ENCODE measurements around the gene LIN28A.

Gene LIN28A

DNA sequence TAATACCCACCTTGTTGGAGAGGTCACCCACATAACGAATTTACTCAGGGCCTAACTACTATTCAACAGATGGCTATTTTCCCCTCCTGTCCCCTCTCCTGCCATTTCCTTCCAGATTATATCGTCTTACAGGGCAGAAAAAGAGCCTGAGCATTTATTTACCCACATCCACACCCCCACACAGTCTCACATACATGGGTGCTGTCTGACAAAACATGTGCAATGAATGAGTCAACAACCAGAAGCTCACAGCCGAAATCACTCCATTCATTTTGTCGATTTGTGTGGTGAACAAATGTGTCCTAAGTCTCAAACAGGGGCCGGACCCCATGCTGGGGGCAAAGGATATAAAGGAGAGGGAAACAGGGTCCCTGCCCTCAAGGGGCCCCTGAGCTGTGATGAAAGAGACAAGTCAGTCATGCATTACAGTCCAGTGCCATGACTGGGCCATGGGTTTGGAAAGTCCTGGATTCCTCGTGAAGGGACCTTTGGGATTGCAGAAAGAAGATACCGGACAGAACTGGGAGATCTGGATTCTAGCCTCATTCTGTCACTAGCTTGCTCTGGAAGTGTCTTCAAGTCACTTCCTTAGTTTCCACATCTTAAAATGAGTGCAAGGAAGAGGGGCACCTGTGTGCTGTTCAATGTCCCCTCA is 21.7 kb upstream of the LIN28A start:
- no peak for DNase-seq

DNA sequence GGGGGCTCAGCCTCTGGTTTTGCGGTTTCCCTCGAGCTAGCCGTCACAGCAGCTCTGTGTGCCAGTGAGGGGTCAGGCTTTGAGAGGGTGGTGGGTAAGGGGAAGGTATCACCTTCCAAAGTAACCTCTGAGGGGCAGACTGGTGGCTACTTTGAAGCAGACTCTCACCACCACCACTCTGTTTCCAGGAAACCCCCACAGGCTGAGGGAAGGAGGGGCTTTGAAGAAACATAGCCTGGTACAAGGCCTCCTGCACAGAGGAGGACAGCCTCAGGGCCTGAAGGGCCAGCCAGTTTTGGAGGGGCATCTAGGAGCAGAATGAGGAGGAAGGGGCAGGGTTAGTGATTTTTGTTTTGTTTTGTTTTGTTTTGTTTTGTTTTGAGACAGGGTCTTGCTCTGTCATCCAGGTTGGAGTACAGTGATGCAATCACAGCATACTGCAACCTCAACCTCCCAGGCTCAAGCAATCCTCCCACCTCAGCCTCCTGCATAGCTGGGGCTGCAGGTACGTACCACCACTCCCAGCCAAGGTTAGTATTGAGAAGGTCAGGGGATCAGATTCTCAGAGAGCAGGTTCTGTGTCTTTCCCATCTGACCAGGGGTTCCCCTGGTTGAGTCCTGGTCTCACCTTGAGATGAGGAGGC is 20.9 kb upstream of the LIN28A start:
- no peak for DNase-seq

DNA sequence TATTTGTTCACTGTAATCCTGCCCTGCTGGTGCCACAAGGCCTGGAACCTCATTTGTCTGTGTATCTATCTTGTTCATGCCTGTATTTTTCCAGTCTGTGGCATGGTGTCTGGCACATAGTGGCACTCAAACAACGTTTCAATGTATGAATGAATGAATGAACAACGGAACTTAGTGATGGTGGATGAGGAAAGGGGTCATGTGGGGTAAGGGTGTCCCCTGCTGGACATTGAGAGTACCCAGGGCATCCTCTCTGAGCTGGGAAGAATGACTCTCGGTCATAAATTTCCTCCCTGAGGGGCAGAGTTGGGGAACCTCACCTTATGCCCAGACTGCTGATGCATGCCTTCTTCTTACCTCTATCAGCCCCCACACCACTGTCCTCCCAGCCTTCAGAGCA is 19.2 kb upstream of the LIN28A start:
- no peak for DNase-seq

DNA sequence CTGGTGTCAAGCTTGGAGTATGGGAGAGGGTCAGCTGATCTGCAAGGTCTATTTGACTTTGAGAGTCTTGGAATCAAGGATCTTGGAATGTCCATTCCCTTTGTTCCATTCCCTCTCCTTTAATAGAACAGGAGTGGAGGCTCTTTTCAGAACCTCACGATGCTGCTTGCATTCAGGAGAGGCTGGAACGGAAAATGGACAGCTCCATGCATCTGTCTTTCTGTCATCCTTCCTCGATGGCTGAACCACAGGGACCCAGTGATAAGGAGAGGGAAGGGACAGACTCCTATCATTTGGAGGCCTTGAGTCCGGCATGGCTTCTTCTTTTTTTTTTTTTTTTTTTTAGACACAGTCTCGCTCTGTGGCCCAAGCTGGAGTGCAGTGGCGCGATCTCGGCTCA is 14.9 kb upstream of the LIN28A start:
- DNase-seq, result no peak

DNA sequence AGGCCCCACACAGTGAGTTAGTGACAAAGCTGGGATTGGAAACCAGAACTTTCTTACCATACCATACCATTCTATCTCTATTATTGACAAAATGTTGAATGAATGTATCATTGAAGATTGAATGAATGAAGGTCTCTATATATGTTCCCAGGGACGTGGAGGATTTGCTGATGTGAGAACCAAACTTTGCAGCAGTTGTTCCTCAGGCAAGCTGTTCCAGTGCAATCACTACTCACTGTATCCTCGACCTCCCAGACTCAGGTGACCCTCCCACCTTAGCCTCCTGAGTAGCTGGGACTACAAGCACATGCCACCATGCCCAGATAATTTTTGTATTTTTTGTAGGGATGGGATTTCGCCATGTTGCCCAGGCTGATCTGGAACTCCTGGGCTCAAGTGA is 11.6 kb upstream of the LIN28A start:
- no peak for DNase-seq

DNA sequence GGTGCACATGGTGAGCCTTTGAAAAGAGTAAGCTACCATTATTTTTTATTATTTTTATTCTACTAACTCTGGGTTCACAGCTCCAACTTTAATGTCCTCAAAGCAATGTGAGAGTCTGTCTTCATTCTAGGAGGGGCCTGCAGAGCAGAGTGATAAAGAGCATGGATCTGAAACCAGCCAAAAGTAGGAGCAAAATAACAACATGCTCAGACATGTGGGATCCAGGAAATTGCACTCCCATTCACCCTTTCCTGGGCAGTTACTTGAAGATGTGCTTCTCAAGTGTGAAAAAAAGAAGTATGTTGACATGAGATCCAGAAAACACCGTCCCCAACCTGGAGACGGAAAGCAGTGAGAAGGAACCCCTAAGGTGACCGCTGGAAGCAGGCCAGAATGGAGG is 8.7 kb upstream of the LIN28A start:
- DNase-seq, result no peak

DNA sequence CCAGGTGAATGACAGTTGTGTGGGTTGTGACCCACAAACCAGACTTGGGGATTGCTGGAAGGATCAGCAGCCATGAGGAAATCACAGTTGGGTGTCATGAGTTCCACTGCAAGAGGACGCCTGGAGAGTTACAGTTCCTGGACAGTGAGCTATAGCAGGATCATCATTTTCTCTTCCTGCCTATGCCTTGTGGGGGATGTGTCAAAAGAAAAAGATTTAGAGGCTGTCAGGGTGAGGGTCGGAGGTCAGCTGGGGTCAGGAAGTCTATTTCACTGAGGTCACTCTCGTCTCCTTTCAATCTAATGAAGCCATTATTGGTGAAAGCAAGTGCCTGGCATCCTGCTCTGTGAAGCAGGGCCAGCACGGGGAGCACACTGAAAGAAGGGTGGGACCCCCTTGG is 7.0 kb upstream of the LIN28A start:
- no peak for DNase-seq

DNA sequence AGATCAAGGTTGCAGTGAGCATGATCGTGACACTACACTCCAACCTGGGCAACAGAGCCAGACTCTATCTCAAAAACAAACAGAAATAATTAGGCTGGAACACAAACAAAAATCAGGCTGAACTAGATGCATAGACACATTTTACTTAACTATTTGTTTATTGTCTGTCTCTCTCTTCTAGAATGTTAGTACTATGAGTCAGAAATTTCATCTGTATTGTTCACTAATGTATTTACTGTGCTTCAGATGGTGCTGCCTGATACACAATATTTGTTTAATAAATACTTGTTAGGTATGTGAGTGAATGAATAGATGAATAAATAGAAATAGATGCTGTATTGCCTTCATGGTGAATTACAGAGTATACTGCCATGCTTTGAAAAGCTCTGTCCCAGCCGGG is 6.0 kb upstream of the LIN28A start:
- no peak for DNase-seq

DNA sequence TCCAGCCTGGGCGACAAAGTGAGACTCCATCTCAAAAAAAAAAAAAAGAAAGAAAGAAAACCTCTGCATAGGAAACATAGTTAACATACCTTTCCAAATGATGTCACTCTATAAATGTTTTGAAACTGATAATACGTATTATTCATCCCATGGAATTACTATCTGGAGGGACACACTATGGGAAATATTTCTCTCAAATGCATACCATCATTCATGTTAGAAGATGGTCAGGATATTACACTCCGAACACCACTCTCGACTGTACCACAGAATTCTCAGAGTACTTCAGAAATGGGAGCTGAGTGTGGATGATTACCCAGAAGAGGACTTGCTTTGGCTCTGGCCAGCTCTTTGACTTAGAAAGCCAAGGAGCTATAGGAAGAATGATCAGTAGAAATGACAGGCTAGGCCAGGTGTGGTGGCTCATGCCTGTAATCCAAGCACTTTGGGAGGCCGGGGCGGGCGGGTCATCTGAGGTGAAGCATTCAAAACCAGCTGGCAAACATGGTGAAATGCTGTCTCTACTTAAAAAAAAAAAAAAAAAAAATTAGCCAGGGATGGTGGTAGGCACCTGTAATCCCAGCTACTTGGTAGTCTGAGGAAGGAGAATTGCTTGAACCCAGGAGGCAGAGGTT is 5.2 kb upstream of the LIN28A start:
- no peak for DNase-seq

DNA sequence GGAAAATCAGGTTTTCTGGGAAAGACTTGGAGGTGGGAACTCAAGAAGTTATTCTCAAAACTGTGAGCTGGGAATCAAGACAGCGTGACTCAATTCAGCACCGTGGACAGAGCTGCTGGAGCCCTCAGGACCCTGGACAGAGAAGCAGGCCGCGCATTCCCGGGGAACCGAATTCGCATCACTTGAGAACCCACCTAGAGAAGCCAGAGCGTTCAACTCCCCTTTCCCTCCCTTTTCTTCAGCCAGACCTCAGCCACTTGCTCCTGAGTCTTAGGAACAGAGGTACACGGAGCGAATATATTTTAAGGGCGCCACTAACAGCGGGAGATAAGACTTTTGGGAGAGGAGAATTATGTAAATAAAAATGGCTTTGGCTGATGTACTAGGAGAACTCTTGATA is 2.0 kb upstream of the LIN28A start:
- DNase-seq, result peak; percentile 92

DNA sequence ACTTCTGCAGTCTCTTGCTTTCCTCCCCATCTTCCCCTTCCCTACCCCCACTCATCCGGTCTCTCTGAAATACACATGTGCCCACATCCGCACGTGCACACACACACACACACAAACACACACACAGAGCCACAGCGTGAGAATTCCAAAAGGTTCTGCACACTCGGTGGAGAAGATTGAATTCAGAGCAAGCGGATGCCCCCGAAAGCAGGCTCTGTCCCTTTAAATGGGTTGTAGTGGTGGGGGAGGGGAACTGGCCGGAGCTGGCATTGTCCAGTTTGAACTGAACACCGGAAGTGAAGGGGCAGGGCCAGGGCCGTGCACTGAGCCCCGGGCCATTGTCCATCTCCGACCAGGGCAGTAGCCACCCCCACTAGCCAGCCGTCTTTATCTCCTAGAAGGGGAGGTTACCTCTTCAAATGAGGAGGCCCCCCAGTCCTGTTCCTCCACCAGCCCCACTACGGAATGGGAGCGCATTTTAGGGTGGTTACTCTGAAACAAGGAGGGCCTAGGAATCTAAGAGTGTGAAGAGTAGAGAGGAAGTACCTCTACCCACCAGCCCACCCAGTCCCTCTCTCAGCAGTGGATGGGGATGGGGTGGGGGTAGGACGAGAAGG is 1.3 kb upstream of the LIN28A start:
- no peak for DNase-seq

DNA sequence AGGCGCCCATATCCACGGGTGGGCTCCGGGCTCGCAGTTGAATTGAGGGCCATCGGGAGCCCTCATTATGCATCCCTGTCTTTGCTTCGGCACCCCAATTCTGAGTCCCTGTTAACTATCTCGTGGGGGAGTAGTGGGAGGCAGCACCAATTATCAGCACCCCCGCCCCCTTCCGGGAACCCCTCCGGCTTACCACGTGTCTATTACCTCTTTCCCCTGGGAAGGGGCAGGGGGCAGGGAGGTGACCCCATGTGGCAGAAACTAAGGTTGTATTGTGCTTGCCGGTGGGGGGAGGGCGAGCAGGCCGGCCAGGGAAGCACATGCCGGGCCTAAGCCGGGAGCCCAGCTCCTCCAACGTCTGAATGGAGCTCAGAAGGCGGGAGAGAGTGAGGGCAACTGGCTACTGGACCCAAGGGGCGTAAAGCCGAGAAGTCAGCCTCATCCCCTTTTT is 1.0 kb downstream of the LIN28A start:
- no peak for DNase-seq

DNA sequence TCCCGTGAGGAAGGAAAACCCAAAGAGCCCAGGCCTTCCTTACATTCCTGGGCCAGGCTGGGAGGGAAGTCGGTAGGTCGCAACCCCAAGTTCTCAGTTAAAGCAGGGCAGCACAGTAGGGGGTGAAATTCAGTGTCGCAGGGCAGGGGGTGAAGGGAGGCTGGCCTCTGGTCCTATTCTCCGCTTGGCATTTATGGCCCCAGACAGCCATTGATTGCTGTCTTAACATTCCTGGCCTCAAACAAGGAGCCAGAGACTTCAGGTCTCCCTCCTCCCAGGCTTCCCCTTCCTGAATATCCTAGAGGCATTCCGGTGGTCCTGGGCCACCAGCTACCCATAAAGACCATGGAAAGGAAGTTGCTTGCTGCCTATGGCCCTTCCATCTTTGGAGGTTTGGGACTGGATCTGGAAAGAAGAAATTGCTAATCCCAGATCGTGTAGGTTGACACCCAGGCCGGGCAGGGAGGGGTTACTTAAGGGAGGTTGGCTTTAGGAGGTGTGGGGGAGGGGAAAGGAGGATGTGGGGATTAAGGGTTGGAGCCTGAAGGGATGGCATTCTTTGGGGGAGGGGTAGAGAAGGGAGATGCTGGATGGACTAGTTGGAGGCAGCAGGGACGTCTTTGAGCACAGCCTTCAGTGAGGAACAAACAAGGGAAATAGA is 1.7 kb downstream of the LIN28A start:
- no peak for DNase-seq

DNA sequence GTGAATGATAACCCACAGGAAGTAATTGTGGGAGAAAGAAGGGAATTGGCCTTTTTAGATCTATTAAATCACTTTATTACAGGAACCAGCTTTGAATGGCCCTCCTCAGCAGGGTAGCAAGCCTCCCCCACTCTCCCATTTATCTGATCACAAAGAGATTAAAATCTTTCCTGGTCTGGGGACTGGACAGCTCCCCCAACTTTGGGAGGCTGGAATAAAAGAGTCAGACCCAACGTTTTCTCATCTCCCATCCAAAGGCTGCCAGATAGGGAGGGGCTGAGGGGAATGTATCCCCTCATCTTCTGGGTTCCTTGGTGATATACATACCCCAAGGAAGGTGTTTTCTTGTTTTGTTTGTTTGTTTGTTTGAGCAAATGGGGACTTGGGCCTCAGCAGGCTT is 2.4 kb downstream of the LIN28A start:
- DNase-seq, result no peak

DNA sequence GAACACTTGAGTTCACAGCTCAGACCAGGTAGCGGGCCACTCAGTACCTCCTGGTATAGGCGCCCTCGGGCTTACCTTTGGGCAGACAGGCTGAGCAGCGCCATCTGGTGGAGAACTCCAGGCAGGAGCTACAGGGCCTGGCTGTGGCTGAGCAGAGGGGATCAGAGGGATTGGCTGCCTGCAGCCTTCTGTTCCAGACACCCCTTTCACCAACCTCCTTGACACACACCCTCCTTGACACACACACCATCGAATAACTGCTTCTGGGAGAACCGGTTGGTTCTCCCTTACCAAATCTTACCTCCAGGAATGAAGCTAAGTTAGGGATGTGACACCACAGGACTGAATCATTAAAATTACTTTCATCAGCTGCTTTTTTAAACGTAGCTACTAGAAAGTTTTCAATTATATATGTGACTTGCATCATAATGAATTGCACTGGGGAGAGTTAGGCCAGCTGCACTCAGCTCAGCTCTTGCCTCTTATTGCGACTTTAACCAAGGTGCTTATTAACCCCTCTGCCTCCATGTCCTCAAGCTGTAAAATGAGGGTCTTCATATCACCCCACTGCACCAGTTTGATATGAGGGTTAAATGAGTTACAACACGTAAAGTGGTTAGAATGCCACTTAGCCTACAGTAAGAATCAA is 6.6 kb downstream of the LIN28A start:
- peak; percentile 93 for DNase-seq

DNA sequence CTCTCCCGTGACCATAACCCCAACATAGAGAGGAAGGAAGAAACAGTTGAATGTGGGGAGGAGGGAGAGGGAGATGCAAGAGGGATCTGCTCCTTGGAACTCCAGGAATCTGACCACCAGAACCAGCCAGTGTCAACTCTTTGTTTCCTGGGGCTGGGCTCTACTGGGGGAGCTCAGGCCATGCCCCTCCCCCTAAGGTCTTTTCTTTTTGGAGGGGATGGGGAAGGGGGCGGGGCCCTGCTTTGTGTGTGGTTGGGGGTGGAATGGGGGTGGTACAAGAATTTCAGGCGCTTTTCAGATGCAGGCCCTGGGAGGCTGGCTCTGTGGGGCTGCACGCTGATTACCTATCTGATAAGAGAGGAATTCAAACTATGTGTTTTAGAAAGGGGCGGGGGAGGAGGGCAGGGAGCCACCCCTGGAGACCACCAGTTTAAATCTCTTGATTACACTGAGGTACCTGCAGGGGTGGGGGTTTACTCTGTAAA is 8.3 kb downstream of the LIN28A start:
- no peak for DNase-seq

DNA sequence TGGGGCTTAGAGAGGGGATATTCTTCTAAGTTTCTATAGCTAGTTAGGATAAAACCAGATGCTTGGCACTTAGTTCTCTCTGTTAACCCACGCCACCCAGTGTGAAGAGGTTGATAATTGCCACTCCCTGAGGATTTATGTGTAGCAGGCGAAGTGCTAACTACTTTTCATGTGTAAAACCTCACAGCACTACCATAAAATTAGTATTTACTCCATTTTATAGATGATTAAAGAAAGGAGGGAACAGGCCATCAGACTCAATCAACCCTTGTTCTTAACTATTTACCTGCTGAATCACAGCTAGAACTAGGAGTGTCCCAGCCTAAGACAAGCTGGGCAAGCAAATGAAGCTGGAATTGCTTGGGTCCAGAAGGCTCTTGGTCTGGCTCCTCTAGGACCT is 8.9 kb downstream of the LIN28A start:
- DNase-seq, result no peak

DNA sequence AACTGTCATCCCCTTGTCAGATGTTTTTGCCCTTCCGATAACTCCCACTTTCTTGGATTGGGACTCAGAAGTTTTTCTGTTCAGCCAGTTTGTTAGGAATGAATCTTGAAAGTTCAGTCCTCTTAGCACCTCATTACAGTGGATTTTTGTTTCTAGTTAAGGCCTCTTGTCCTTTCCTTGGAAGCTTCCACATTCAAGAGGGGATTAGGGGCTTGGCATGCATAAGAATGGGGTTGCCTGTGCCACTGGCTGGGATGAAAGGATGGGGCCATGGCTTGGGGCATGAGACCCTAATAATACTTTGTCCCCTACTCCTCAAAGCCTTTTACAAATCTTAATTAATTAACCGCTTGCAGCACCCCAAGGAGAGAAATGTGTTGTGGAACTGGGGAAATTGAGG is 19.1 kb downstream of the LIN28A start:
- DNase-seq, result no peak

DNA sequence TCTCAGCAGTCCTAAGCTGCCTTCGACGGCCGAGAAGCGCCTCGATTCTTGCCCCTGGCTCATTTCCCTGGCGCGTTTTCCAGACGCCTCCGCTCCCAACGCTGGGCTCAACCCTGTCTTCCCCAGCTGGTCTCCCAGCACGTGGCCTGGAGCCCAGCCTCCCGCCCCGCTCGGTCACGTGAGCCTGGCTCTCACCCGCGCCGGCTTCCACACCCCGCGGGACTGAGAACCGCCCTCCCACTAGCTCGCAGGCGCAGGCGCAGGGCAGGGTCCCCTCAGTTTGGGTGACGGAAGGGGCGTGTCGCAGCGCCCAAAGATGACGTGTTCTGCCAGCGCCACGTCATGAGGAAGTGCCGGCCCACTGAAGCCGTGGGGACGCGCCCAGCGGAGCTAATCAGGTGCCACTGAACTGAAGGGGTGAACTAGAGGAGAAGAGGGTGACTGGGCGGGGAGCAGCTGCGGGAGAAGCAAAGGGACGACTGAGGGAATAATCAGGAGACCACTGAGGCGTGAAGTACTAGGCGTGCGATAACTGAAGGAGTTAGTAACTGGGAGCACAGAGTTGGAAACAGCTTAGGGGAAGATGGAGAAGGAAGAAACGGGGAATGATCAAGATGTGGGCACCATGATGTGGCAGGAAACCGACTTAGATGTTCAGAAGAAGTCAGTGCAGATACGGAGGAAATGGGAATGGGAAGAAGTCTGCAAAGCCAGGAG is 21.5 kb downstream of the LIN28A start, which contains the start of gene DHDDS:
Gene DHDDS (plus strand): TSS at position 343 of the 717 bp plus-strand sequence. CDS start 625 bp downstream, outside the sequence.
- DNase-seq, result peak; percentile 99

DNA sequence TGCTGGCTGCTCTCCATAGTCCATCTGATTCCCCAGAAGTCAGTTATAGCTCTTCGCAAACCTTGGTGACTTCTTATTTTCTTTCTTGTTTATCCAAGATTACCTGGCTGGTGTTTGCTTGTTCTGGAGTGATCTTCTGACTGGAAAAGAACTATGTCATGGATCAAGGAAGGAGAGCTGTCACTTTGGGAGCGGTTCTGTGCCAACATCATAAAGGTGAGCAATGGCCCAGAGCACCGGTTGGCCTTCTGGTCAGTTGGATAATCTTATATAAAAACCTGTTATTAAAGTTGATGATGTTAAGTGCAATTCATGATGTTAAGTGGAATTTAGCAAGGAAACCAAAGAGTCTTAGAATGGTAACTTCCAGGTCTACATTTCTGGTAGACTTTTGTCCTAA is 22.2 kb downstream of the LIN28A start:
- no peak for DNase-seq

DNA sequence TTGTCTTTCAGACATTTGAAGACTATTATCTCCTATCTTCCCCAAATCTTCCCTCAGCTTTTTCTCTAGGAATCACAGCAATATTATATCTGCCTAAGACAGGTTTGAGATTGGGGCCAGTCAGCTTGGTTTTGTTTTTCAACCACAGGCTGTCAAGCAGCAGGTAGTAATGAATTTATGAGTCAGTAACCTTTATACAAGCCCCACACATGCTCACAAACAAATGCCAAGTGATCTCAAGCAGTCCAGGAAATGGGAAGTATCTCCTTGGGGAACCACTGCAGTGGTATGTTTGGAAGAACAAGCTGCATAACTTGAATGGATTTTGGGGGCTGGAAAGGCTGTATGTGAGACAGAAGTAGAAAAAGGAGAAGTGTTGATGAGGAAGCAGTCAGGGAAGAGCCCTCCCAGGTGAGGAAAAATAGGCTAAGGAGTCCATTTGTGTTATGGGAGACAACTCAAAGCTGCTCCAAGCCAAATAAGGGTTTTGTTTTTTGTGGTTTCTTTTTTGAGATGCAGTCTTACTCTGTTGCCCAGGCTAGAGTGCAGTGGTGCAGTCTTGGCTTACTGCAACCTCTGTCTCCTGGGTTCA is 23.6 kb downstream of the LIN28A start:
- DNase-seq, result no peak

DNA sequence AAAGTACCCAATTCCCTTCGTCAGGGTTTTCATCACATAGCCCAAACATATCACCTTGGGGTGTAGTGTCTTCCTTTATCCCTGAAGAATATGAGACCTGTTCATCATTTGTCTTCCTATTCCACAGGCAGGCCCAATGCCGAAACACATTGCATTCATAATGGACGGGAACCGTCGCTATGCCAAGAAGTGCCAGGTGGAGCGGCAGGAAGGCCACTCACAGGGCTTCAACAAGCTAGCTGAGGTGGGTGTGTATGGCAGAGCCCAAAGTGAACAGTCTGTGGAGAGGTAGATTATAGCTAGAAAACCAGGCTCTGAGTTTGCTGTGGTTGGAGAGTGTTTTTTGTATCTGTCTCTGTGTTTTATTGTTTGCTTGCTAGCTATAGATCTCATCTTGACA is 27.4 kb downstream of the LIN28A start:
- no peak for DNase-seq
